ENCODE measurements around the gene ARHGEF40. TPM values are rescaled to one million over a fixed set of nuclear protein-coding genes. Genes with fewer than 3 reads are reported as not detected.

The ARHGEF40 gene
- polyA plus RNA-seq, 1 donor (not counting 4 experiments of a cell fraction or from before 2014, with no cell fraction given), result 8.7 TPM

GRCh38 chr14:21068521-21069387, 1.4 kb upstream of the ARHGEF40 start:
- DNase-seq (ENCODE audit: low read depth, low spot score) (no peak), FAIRE-seq (no peak)
- Histone ChIP-seq H3K9me1 (ENCODE audit: control insufficient read depth, extremely low read depth, insufficient read depth, low read length) (no peaks in the 10 kb centered on the region), H3K4me3 (ENCODE audit: control insufficient read depth in 2 of 3, extremely low read depth in 1 of 3, insufficient read depth in 2 of 3, low read depth in 1 of 3, low read length in 3 of 3) (no peak overlapping the region), H3K4me1 (ENCODE audit: control insufficient read depth, extremely low read depth, insufficient read depth, low read length) (peaks cover 18% of the 10 kb centered on the region), H3K36me3 (ENCODE audit: control insufficient read depth in 2 of 2, extremely low read depth in 1 of 2, insufficient read depth in 2 of 2, low read length in 2 of 2) (no peaks in the 10 kb centered on the region), H3K27me3 (ENCODE audit: control insufficient read depth, extremely low read depth, insufficient read depth, low read length) (peaks cover 17% of the 10 kb centered on the region), H3K27ac (ENCODE audit: control insufficient read depth, insufficient read depth, low read length) (no peak overlapping the region), H3K79me2 (ENCODE audit: control insufficient read depth, insufficient read depth, low read length) (no peaks in the 10 kb centered on the region), H4K20me1 (ENCODE audit: control insufficient read depth, extremely low read depth, insufficient read depth, low read length) (no peaks in the 10 kb centered on the region), H3K9ac (ENCODE audit: control insufficient read depth, extremely low read depth, insufficient read depth, low read length) (no peak overlapping the region), H3K4me2 (ENCODE audit: control insufficient read depth, extremely low read depth, insufficient read depth, low read depth, low read length) (peak overlapping the region; percentile 8), H2AFZ (ENCODE audit: control insufficient read depth, low read length) (no peak overlapping the region), H3K9me3 (ENCODE audit: control insufficient read depth, low read depth, low read length) (no peaks in the 10 kb centered on the region)
- dilution Hi-C loops (cut with MboI; ENCODE audit: extremely low pct_ligation_motif_present, low sequenced_read_pairs), result no loop called here
- peak; percentile 27 to 53 (median 47) for TF ChIP-seq CTCF (optimal IDR thresholded peaks at IDR 0.05 in 1 of 3, IDR thresholded peaks at IDR 0.05 in 1 of 3, conservative IDR thresholded peaks at IDR 0.05 in 1 of 3; ENCODE audit: extremely low read depth in 1 of 3, insufficient read depth in 2 of 3, low read length in 3 of 3)
- TF ChIP-seq EZH2 (IDR thresholded peaks at IDR 0.05; ENCODE audit: low read length), result no peak

- Histone ChIP-seq H3K4me2 (ENCODE audit: control insufficient read depth, extremely low read depth, insufficient read depth, low read depth, low read length) (peak overlapping the region; percentile 92), H3K9me3 (ENCODE audit: control insufficient read depth, low read depth, low read length) (no peaks in the 10 kb centered on the region), H3K79me2 (ENCODE audit: control insufficient read depth, insufficient read depth, low read length) (no peaks in the 10 kb centered on the region), H3K27me3 (ENCODE audit: control insufficient read depth, extremely low read depth, insufficient read depth, low read length) (peaks cover 17% of the 10 kb centered on the region), H3K4me1 (ENCODE audit: control insufficient read depth, extremely low read depth, insufficient read depth, low read length) (peaks cover 18% of the 10 kb centered on the region), H3K4me3 (ENCODE audit: control insufficient read depth in 2 of 3, extremely low read depth in 1 of 3, insufficient read depth in 2 of 3, low read depth in 1 of 3, low read length in 3 of 3) (peak overlapping the region; percentile 23 to 85 (median 47)), H3K27ac (ENCODE audit: control insufficient read depth, insufficient read depth, low read length) (no peak overlapping the region), H3K9me1 (ENCODE audit: control insufficient read depth, extremely low read depth, insufficient read depth, low read length) (no peaks in the 10 kb centered on the region), H4K20me1 (ENCODE audit: control insufficient read depth, extremely low read depth, insufficient read depth, low read length) (no peaks in the 10 kb centered on the region), H3K9ac (ENCODE audit: control insufficient read depth, extremely low read depth, insufficient read depth, low read length) (peak overlapping the region; percentile 22), H2AFZ (ENCODE audit: control insufficient read depth, low read length) (peak overlapping the region; percentile 37), H3K36me3 (ENCODE audit: control insufficient read depth in 2 of 2, extremely low read depth in 1 of 2, insufficient read depth in 2 of 2, low read length in 2 of 2) (no peaks in the 10 kb centered on the region)
- no peak for DNase-seq (ENCODE audit: low read depth, low spot score)
- dilution Hi-C loops (cut with MboI; ENCODE audit: extremely low pct_ligation_motif_present, low sequenced_read_pairs), result no loop called here
- TF ChIP-seq EZH2 (IDR thresholded peaks at IDR 0.05; ENCODE audit: low read length) (peak; percentile 58), CTCF (optimal IDR thresholded peaks at IDR 0.05 in 1 of 3, IDR thresholded peaks at IDR 0.05 in 1 of 3, conservative IDR thresholded peaks at IDR 0.05 in 1 of 3; ENCODE audit: extremely low read depth in 1 of 3, insufficient read depth in 2 of 3, low read length in 3 of 3) (no peak)
- no peak for FAIRE-seq
These were observed 569 bp upstream of the ARHGEF40 start for GRCh38 chr14:21069388-21070082.
